WTC11 (cell line): ENCODE results near the gene ZAR1L. TPM values are rescaled to one million over a fixed set of nuclear protein-coding genes. Genes with fewer than 3 reads are reported as not detected.
A peak's percentile ranks its signal among the peaks of the same experiment; 100 is the strongest.

Source experiments
- ATAC-seq: fragments of 200-7000 bp; cut with Tn5 transposase; 2 replicates; pipeline ENCODE4 v1.10.0; 2021; ENCODE audit warnings: mild to moderate bottlenecking, moderate library complexity
- Bru-seq: library from RNA; stranded (reverse); fragments of 400-500 nt; gene quantifications from one replicate; lab custom pipeline; 2021; lab: Mats Ljungman, UMichigan
- CTCF ChIA-PET: fragments of 300-600 bp; sonication (Branson Sonifier 250); formaldehyde crosslinking; loops from one replicate; lab custom pipeline; 2021; ENCODE audit warnings: antibody characterized with exemption; lab: Charles Lee
- POLR2A ChIA-PET: fragments of 350-600 bp; sonication (Branson Sonifier 250); formaldehyde crosslinking; loops from one replicate; lab custom pipeline; 2021; ENCODE audit warnings: antibody characterized with exemption; lab: Charles Lee
- DNase-seq: peaks from one replicate; pipeline ENCODE4 v3.0.0; 2021; ENCODE audit warnings: low spot score
- H3K27ac Mint-ChIP-seq: 2 replicates; pipeline ENCODE4 v1.8.0; 2021; ENCODE audit warnings: mixed read lengths
- H3K27me3 Mint-ChIP-seq: 2 replicates; pipeline ENCODE4 v1.8.0; 2021; ENCODE audit warnings: low read depth, mild to moderate bottlenecking, moderate library complexity, mixed read lengths
- H3K36me3 Mint-ChIP-seq: 2 replicates; pipeline ENCODE4 v1.8.0; 2021; ENCODE audit warnings: mixed read lengths
- H3K4me1 Mint-ChIP-seq: 2 replicates; pipeline ENCODE4 v1.8.0; 2022; ENCODE audit warnings: mixed read lengths
- H3K4me3 Mint-ChIP-seq: 2 replicates; pipeline ENCODE4 v1.8.0; 2021; ENCODE audit warnings: mild to moderate bottlenecking, moderate library complexity, mixed read lengths
- H3K9me3 Mint-ChIP-seq: 2 replicates; pipeline ENCODE4 v1.8.0; 2021; ENCODE audit warnings: mixed read lengths
- AFF4 ChIP-seq: sonication (generic); formaldehyde crosslinking; IDR thresholded peaks from 2 replicates; pipeline ENCODE4 v1.8.1; 2023; ENCODE audit warnings: mild to moderate bottlenecking, missing genetic modification reagents, borderline replicate concordance
- ATF1 ChIP-seq: sonication (generic); formaldehyde crosslinking; IDR thresholded peaks from 2 replicates; pipeline ENCODE4 v1.8.1; 2023; ENCODE audit warnings: mild to moderate bottlenecking, moderate library complexity, missing genetic modification reagents
- ATF3 ChIP-seq: sonication (generic); formaldehyde crosslinking; conservative IDR thresholded peaks from 2 replicates; pipeline ENCODE4 v1.8.1; 2022; ENCODE audit warnings: mild to moderate bottlenecking, missing genetic modification reagents
- ATF6 ChIP-seq: sonication (generic); formaldehyde crosslinking; IDR thresholded peaks from 2 replicates; pipeline ENCODE4 v1.8.1; 2023; ENCODE audit warnings: mild to moderate bottlenecking, missing genetic modification reagents
- CBFB ChIP-seq: sonication (generic); formaldehyde crosslinking; IDR thresholded peaks from 2 replicates; pipeline ENCODE4 v1.8.1; 2022; ENCODE audit warnings: mild to moderate bottlenecking, low read depth, missing genetic modification reagents
- CREM ChIP-seq: sonication (generic); formaldehyde crosslinking; IDR thresholded peaks from 2 replicates; pipeline ENCODE4 v1.8.1; 2022; ENCODE audit warnings: mild to moderate bottlenecking, missing genetic modification reagents, moderate library complexity
- ELF4 ChIP-seq: sonication (generic); formaldehyde crosslinking; IDR thresholded peaks from 2 replicates; pipeline ENCODE4 v1.8.1; 2022; ENCODE audit warnings: low read depth, mild to moderate bottlenecking, moderate library complexity, missing genetic modification reagents
- ERG ChIP-seq: fragments of 250-450 bp; sonication (Bioruptor Pico); IDR thresholded peaks from 2 replicates; pipeline ENCODE4 v1.8.0; 2021; ENCODE audit warnings: mild to moderate bottlenecking
- GABPB1 ChIP-seq: sonication (generic); formaldehyde crosslinking; IDR thresholded peaks from 2 replicates; pipeline ENCODE4 v1.8.1; 2023; ENCODE audit warnings: mild to moderate bottlenecking, missing genetic modification reagents
- GRHL2 ChIP-seq: fragments of 250-450 bp; sonication (Bioruptor Pico); IDR thresholded peaks from 2 replicates; pipeline ENCODE4 v1.8.0; 2022; ENCODE audit warnings: mild to moderate bottlenecking, moderate library complexity; ENCODE audit not compliant: insufficient replicate concordance, severe bottlenecking
- KAT7 ChIP-seq: sonication (generic); formaldehyde crosslinking; IDR thresholded peaks from 2 replicates; pipeline ENCODE4 v1.8.1; 2023; ENCODE audit warnings: missing genetic modification reagents, mild to moderate bottlenecking, borderline replicate concordance
- PREB ChIP-seq: sonication (generic); formaldehyde crosslinking; IDR thresholded peaks from 2 replicates; pipeline ENCODE4 v1.8.1; 2022; ENCODE audit warnings: mild to moderate bottlenecking, missing genetic modification reagents, moderate library complexity, borderline replicate concordance
- RORB ChIP-seq: fragments of 250-450 bp; sonication (Bioruptor Pico); IDR thresholded peaks from 2 replicates; pipeline ENCODE4 v1.9.0; 2021; ENCODE audit warnings: mild to moderate bottlenecking
- SMAD3 ChIP-seq: sonication (generic); formaldehyde crosslinking; IDR thresholded peaks from 2 replicates; pipeline ENCODE4 v1.8.0; 2022; ENCODE audit warnings: missing genetic modification reagents, mild to moderate bottlenecking, borderline replicate concordance
- STAT6 ChIP-seq: sonication (generic); formaldehyde crosslinking; conservative IDR thresholded peaks from 2 replicates; pipeline ENCODE4 v1.8.1; 2023; ENCODE audit warnings: mild to moderate bottlenecking, low read depth, missing genetic modification reagents, moderate library complexity
- TCF7 ChIP-seq: sonication (generic); formaldehyde crosslinking; IDR thresholded peaks from 2 replicates; pipeline ENCODE4 v1.8.0; 2022; ENCODE audit warnings: mild to moderate bottlenecking, low read depth, missing genetic modification reagents, moderate library complexity
- TEAD1 ChIP-seq: sonication (generic); formaldehyde crosslinking; IDR thresholded peaks from 2 replicates; pipeline ENCODE4 v1.8.0; 2022; ENCODE audit warnings: mild to moderate bottlenecking, missing genetic modification reagents
- TEAD4 ChIP-seq: sonication (generic); formaldehyde crosslinking; IDR thresholded peaks from 2 replicates; pipeline ENCODE4 v1.8.0; 2022; ENCODE audit warnings: mild to moderate bottlenecking, missing genetic modification reagents
- ZBTB21 ChIP-seq: sonication (generic); formaldehyde crosslinking; IDR thresholded peaks from 2 replicates; pipeline ENCODE4 v1.8.1; 2023; ENCODE audit warnings: mild to moderate bottlenecking, missing genetic modification reagents, borderline replicate concordance
- ZNF396 ChIP-seq: fragments of 250-450 bp; sonication (Bioruptor Pico); IDR thresholded peaks from 2 replicates; pipeline ENCODE4 v1.8.0; 2021; ENCODE audit warnings: mild to moderate bottlenecking, moderate library complexity, borderline replicate concordance
- ZNF416 ChIP-seq: fragments of 250-450 bp; sonication (Bioruptor Pico); IDR thresholded peaks from 2 replicates; pipeline ENCODE4 v1.9.0; 2021; ENCODE audit warnings: mild to moderate bottlenecking, inconsistent platforms
- ZSCAN18 ChIP-seq: fragments of 250-450 bp; sonication (Bioruptor Pico); IDR thresholded peaks from 2 replicates; pipeline ENCODE4 v2.1.2; 2022; ENCODE audit warnings: mild to moderate bottlenecking, moderate library complexity
- long read RNA-seq, 3 experiments: library from RNA in 1 of 3; library from capped mRNA in 1 of 3; library from polyadenylated mRNA in 1 of 3; unstranded in 2 of 3; stranded (forward) in 1 of 3; transcript quantifications; one replicate each; pipeline ENCODE4 v2.0.0, GENCODE V29; 2021
- total RNA-seq: library from RNA; stranded (reverse); gene quantifications from 3 replicates; pipeline ENCODE4 v1.2.3, GENCODE V29; 2021

ZAR1L gene
- total RNA-seq: 0.25 to 0.48 TPM (median 0.33 TPM) in 3 replicates
- percentile 20 among the genes with signal in this experiment for Bru-seq, nascent RNA
- long read RNA-seq, experiment 1, partial matches to known transcripts: 0 of 1 reads
- long read RNA-seq, experiment 1, other reads (novel, unspliced or antisense): 1 of 1 reads
- long read RNA-seq, experiment 2, partial matches to known transcripts: 0 of 1 reads
- long read RNA-seq, experiment 2, other reads (novel, unspliced or antisense): 0 of 1 reads
- long read RNA-seq, experiment 3: 0 reads

- Mint-ChIP-seq H3K9me3 (no peaks in the 10 kb centered on the region), H3K27me3 (no peaks in the 10 kb centered on the region; the same call in 1 of the 2 replicates), H3K27ac (peak within 1 kb of the TSS; percentile 97), H3K4me3 (peak within 1 kb of the TSS; percentile 87), H3K4me1 (peaks cover 12% of the 10 kb centered on the region), H3K36me3 (peaks cover 9% of the 10 kb centered on the region)
- DNase-seq (peak; percentile 81), ATAC-seq (peak; percentile 81)
- POLR2A ChIA-PET: interaction anchor here (0.6 to 2.2 kb wide), 9 partner anchors 12 to 407 kb away, joined by 3 to 13 read pairs (median 3); partner anchors contain the start of genes FRY and N4BP2L1
- CTCF ChIA-PET: interaction anchor here (0.6 to 1.9 kb wide), 7 partner anchors 48 to 812 kb away, joined by 3 to 13 read pairs (median 4); no protein-coding TSS in a partner anchor
- 0 out of 2 replicates have a peak, but pooled peaks have one; percentile 28 for TF ChIP-seq TEAD4
- TF ChIP-seq ATF3 (CRISPR knock-in tag): no peak
- 0 out of 2 replicates have a peak, but pooled peaks have one; percentile 12 for TF ChIP-seq ATF1 (CRISPR knock-in tag)
- no peak for TF ChIP-seq ZNF396 (CRISPR knock-in tag)
- TF ChIP-seq ELF4 (CRISPR knock-in tag): no peak
- TF ChIP-seq SMAD3 (CRISPR knock-in tag): no peak
- TF ChIP-seq PREB: no peak; the same call in 1 of the 2 replicates
- no peak for TF ChIP-seq TCF7
- TF ChIP-seq TEAD1 (CRISPR knock-in tag): peak; percentile 63; the same call in 1 of the 2 replicates
- TF ChIP-seq GRHL2 (CRISPR knock-in tag): no peak
- 0 out of 2 replicates have a peak, but pooled peaks have one; percentile 51 for TF ChIP-seq ZBTB21
- TF ChIP-seq CREM (CRISPR knock-in tag): peak; percentile 85; the same call in 1 of the 2 replicates
- 0 out of 2 replicates have a peak, but pooled peaks have one; percentile 39 for TF ChIP-seq ZNF416 (CRISPR knock-in tag)
- TF ChIP-seq AFF4: peak; percentile 81; the same call in 1 of the 2 replicates
- TF ChIP-seq GABPB1 (CRISPR knock-in tag): peak; percentile 68; the same call in 1 of the 2 replicates
- no peak for TF ChIP-seq ERG (CRISPR knock-in tag)
- no peak for TF ChIP-seq CBFB (CRISPR knock-in tag)
- no peak for TF ChIP-seq STAT6 (CRISPR knock-in tag)
- no peak for TF ChIP-seq RORB
- TF ChIP-seq ATF6 (CRISPR knock-in tag): no peak
- no peak for TF ChIP-seq ZSCAN18 (CRISPR knock-in tag)
- TF ChIP-seq KAT7: no peak
Observed at GRCh38 chr13:32315238-32316027, at the start of gene ZAR1L, which contains the start of gene BRCA2. Gene ZAR1L (minus strand): TSS chr13:32315363. CDS start chr13:32311925, 3,438 bp downstream. Gene BRCA2 (plus strand): TSS chr13:32315508. CDS start chr13:32316461, 953 bp downstream.
